Activated CD8-positive, alpha-beta memory T cell treated with anti-CD3 and anti-CD28 coated beads for 24 hours (primary cell): Measurements from ENCODE around the gene THAP9.
"Not testable (repeated sequence)": the region's sequence is repeated elsewhere in the genome, so short reads cannot be mapped to it uniquely, and the experiment has no call there.

Source experiments
- DNase-seq: peaks from one replicate; pipeline ENCODE4 v3.0.0-alpha.2; 2020

THAP9 gene

GRCh38 chr4:82898322-82899243 is 2.0 kb upstream of the THAP9 start:
- DNase-seq, result no peak

- no peak for DNase-seq
Observed at GRCh38 chr4:82899374-82900065, 1.0 kb upstream of the THAP9 start.

- no peak for DNase-seq
Observed at GRCh38 chr4:82900066-82900410, 497 bp upstream of the THAP9 start.

GRCh38 chr4:82901183-82901718 is 716 bp downstream of the THAP9 start:
- DNase-seq, result no peak

- DNase-seq, result no peak
Observed at GRCh38 chr4:82903737-82904136, 3.2 kb downstream of the THAP9 start.

GRCh38 chr4:82905205-82905604 is 4.7 kb downstream of the THAP9 start:
- no peak for DNase-seq

GRCh38 chr4:82906469-82906868 is 5.9 kb downstream of the THAP9 start:
- no peak for DNase-seq

- no peak for DNase-seq
Observed at GRCh38 chr4:82909326-82909725, 8.8 kb downstream of the THAP9 start.

- no peak for DNase-seq
Observed at GRCh38 chr4:82913305-82913704, 12.8 kb downstream of the THAP9 start.

GRCh38 chr4:82913968-82914367 is 13.4 kb downstream of the THAP9 start:
- DNase-seq, result not testable (repeated sequence)

GRCh38 chr4:82918091-82918490 is 17.6 kb downstream of the THAP9 start:
- DNase-seq, result no peak

- DNase-seq, result no peak
Observed at GRCh38 chr4:82919386-82919785, 18.9 kb downstream of the THAP9 start.

- DNase-seq, result no peak
Observed at GRCh38 chr4:82921795-82922194, 21.3 kb downstream of the THAP9 start.

GRCh38 chr4:82930848-82931755 is 30.6 kb downstream of the THAP9 start:
- DNase-seq, result no peak

- no peak for DNase-seq
Observed at GRCh38 chr4:82934441-82934840, 33.9 kb downstream of the THAP9 start.

- no peak for DNase-seq
Observed at GRCh38 chr4:82939414-82939813, 38.9 kb downstream of the THAP9 start.

GRCh38 chr4:82947498-82947897 is 47.0 kb downstream of the THAP9 start:
- DNase-seq, result no peak

GRCh38 chr4:82948647-82949204 is 48.2 kb downstream of the THAP9 start:
- no peak for DNase-seq

- no peak for DNase-seq
Observed at GRCh38 chr4:82951196-82951595, 50.7 kb downstream of the THAP9 start.

GRCh38 chr4:82954212-82954611 is 53.7 kb downstream of the THAP9 start:
- no peak for DNase-seq

GRCh38 chr4:82957045-82957444 is 56.5 kb downstream of the THAP9 start:
- no peak for DNase-seq

- DNase-seq, result no peak
Observed at GRCh38 chr4:82965763-82966162, 65.2 kb downstream of the THAP9 start.

- DNase-seq, result no peak
Observed at GRCh38 chr4:82968972-82969371, 68.4 kb downstream of the THAP9 start.
